HG03045 (cell line): ENCODE data around the gene NPNT.

Experiments used
- ATAC-seq: cut with Tn5 transposase; IDR thresholded peaks from one replicate; pipeline ENCODE4 v1.9.1; 2021; ENCODE audit warnings: mild to moderate bottlenecking, moderate library complexity; ENCODE audit not compliant: unreplicated experiment

NPNT gene

DNA sequence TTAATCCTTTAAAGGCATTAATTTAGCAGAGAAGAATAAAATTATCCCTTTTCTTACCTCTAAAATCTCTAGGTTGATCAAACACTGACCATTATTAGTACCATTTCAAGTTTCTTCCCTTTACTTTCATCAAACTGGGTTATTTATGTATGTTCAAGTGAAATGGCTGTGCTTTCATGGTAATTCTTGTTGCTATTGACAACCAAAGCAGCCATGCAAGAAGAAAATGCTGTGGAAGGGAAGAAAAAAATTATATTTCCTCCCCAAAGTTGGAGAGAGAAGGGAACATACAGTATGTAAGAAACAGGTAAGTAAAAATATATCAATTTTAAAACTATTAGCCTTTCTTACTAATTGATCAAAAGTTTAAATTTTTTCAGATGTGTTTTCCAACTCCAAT lies 16.2 kb downstream of the NPNT start:
- no peak for ATAC-seq

- no peak for ATAC-seq
Measured at GRCh38 chr4:105912633-105913032, 17.4 kb downstream of the NPNT start.

- no peak for ATAC-seq
Measured at GRCh38 chr4:105917171-105917685, 22.0 kb downstream of the NPNT start.

DNA sequence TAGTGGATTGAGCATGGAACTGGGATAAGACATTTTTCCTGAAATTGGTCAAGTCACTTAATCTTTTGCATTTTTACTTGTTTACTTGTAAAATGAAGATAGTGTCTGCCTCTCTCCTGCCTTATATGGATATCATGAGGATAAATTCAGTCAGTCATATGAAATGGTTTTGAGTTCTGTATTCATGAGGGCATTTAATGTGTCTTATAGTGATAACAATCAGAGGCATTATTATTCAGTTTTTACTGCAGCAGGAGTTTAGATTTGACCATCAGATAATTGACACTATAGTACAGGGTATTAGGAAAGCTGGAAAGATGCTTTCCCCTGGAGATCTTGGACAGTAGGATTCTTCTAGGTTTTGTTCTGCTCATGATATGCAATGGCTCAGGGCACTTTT lies 26.0 kb downstream of the NPNT start:
- ATAC-seq: no peak

DNA sequence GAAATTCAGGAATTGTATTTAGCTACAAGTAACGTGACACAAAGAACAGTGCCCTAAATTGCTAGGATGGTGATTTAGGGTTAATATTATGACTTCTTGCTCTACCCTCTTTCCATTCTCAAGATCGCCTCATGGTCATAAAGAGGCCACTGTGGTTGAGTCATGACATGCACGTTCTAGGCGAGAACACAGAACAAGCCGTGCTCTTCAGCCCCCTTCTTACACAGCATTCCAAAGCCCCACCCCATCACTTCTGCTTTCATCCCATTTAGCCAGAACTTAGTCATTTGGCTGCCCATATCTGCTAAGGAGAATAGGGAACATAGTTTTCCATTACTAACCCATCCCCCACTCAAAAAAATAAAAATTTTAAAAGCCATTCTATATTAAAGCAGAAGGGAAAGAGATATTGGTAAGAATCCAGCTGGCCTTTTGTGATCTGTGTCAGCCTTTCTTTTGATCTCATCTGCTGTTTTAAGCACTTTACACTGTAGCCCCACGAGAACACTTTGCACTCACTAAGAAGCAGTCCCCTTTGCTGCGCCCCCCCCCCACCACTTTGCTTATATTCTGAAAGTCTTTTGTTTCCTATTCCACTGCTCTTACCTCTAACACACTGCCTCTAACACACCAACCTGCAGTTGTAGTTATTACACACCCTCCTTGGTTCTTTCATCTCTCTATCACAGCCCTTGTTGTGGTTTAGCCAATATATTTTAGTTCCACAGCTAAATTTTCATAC lies 28.4 kb downstream of the NPNT start:
- no peak for ATAC-seq

DNA sequence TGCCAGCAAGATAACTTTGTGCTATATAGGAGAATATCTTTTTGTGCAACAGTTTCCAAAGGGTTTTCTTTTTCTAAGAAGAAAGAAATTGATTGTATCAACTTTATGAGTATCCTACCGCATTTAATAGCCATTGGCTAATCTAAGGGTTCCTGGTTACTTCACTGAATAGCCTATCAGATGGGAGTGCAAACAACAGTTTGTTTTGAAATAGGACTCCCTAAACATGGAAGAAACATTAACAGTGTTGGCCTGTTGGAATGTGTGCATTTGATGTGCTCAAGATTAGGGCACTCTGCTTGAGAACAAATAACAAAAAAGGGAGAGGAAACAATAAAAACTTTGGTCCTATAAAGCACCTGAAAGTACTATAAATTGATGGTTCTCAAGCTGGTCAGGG lies 29.1 kb downstream of the NPNT start:
- ATAC-seq: no peak

GRCh38 chr4:105930698-105931097 lies 35.4 kb downstream of the NPNT start:
- no peak for ATAC-seq

- no peak for ATAC-seq
Measured at GRCh38 chr4:105933083-105933482, 37.8 kb downstream of the NPNT start.

DNA sequence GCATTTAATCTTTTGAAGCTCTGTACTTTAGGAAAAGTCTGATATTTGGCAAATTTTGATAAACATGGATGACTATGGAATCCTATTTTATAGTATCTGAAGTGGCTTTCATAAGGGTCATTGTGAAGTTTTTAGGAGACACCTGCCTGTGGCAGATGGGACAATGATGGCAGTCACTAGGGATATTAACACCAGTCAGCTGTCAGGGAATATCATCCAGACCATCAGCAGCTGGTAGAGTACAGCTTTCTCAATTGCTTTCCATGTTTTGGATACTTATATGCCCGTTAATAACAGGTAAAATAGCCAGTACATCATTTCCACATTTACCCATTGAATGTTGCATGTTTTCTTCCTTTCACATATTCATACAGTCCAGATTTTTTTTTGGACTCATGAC lies 39.1 kb downstream of the NPNT start:
- no peak for ATAC-seq

- no peak for ATAC-seq
Measured at GRCh38 chr4:105936901-105937300, 41.6 kb downstream of the NPNT start.

- no peak for ATAC-seq
Measured at GRCh38 chr4:105937759-105938158, 42.5 kb downstream of the NPNT start.

DNA sequence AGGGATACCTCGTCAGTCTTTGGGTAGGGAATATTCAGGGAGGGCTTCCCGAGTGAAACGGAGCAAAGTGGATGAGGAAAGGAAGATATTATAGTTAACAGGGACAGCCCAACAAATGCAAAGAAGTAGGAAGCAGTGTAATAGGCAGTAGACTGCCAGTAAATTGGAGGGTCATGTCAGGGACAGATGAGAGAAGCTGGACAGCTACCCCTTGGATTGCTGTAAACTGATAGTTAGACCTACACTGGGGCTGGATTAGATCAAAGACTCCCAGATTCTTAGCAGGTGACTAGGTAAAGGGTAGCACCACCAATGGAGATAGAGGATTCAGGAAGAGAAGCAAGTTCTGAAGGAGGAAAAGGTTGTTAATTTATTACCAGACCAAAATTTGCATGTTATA lies 48.0 kb downstream of the NPNT start:
- no peak for ATAC-seq

DNA sequence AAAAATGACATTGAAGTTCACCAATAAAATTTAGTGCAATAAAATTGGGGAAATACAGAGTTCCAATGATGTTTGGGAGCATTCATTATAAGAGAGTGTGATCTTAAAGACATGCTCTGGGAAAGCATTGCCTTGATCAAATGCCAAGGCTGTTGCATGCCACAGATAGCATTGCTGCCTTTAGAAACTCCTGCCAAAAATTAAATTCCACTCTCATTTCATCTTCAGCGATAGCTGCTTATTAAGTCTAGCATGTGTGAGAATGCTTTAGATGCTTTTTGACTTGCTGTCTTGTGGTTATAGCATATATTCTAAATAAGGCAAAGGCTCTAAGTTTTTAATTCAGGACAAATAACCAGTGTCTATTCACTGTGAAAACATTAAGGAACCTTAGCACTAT lies 49.3 kb downstream of the NPNT start:
- ATAC-seq: no peak

DNA sequence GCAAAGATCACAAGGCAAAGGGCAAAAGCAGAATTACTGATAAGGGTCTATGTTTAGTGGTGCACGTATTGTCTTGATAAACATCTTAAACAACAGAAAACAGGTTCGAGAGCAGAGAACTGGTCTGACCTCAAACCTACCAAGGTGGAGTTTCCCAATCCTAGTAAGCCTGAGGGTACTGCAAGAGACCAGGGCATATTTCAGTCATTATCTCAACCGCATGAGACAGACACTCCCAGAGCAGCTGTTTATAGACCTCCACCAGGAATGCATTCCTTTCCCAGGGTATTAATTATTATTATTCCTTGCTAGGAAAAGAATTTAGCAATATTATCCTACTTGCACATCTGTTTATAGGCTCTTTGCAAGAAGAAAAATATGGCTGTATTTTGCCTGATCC lies 51.5 kb downstream of the NPNT start:
- no peak for ATAC-seq

GRCh38 chr4:105950701-105951100 lies 55.4 kb downstream of the NPNT start:
- no peak for ATAC-seq

DNA sequence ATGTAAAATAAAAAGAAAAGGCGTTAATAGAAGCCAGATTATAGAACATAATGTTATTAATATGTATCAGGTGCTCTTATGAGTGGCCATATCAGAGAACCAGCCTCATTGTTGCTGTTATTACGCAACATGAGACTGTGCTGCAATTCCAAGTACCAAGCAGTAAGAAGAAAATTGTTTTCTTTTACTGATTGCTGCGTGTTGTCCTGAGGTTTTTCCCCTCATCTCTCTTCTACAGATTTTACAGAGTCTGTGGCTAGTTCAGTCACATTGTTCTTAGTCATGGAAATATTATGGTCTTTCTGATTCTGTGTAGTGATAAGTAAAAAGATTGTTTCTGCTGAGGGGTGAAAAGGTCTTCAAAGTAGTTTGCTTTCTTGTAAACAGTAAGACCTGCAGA lies 55.9 kb downstream of the NPNT start:
- no peak for ATAC-seq

DNA sequence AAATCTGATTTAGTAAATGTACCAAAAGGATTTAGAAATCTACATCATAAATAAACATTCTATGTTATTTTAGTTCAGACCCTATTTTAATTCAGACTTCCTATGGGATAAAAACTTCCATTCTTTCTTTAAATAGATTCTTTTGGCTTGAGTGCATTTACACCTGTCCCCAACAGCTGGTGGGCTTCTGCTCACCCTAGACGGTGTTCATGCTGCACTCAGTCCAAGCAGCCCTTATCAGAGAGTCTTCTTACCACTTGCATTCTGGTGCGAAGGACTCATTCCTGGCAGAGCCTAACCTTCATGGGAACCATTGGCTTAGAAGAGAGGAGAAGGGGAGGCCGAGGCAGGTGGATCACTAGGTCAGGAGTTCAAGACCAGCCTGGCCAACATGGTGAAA lies 57.3 kb downstream of the NPNT start:
- ATAC-seq: no peak

DNA sequence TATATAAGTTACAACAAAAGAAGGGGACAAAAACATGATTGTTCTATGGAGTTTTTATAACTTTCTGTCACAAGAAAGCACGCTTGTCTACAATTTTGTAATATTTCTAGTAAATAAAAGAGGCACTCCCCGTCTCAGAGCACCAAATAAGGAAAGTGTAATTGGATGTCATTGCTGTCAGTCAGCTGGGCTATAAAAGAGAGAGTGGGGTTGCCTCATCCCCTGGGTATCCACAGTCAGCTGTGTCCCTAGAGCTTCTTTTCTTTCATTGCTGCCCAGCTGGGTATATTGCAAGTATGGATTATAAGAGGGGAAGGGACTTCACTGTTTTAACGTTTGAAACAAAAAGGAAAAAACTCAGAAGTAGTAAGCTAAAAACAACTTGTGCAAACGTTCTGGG lies 61.3 kb downstream of the NPNT start:
- no peak for ATAC-seq

- no peak for ATAC-seq
Measured at GRCh38 chr4:105957680-105958079, 62.4 kb downstream of the NPNT start.

DNA sequence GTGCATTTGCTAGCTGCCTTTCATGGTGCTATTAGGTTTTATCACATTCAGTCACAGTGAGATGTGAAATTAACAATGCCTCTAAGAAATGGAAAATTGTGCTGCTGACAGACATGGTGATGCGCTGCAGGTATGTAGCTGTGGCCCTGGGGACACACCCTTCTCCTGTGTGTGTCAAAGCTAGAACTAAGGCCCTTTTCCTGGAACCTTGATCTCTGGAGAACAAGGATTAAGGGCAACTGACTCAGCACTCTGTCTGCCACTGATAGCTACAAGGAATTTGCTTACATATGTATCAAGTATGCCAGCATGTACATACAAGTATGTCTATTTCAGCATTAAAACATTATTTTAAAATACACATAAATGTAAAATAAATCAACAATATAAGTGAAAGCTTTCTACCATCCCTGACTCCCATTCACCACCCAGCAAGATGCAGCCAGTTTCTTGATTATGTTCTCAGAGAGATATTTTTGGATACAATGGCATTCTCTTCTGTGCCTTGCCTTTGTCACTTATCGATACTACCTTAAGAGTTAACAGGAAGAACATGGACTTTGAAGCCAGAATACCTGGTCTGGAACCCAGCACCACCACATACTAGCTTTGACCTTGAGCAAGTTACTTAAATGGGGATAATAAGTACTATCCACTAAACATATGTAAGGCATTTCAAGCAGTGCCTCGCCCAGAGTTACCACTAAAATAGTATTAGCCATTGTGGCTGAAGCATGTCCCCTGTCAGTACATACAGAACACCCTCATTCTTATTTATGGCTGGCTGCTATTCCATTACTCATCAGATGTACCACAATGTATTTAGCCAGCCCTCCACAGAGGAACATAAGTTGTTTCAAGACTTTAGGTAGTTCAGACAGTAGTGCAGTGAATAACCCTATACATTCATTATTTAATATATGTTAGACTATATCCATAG lies 68.5 kb downstream of the NPNT start:
- ATAC-seq: no peak

DNA sequence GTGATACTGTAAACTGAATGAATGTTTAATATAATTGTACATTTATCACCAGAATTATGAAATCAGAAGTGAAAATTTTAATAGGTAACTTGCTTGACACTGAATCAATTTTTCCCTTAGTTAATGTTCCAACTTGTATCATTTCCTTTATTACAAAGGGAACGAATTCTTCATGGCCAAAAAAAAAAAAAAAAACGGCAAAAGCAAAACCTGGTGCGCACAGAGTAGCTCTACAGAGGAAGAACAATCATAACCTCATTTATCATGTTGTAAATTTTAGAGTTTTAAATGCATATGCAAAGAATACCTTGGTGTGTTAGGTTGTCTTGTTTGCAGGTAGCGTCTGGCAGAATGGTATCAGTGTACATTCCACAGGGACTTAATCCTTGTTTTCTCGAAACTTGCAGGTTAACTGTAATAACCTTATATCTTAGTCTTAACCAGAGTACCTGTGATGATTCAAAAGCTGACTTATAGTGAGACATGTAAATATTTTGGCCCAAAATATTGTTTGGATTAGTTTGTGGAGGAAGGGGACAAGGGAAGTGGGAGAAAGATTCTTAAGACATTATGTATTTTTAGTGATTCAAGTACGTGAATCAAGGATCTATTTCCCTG lies 70.0 kb downstream of the NPNT start:
- no peak for ATAC-seq

DNA sequence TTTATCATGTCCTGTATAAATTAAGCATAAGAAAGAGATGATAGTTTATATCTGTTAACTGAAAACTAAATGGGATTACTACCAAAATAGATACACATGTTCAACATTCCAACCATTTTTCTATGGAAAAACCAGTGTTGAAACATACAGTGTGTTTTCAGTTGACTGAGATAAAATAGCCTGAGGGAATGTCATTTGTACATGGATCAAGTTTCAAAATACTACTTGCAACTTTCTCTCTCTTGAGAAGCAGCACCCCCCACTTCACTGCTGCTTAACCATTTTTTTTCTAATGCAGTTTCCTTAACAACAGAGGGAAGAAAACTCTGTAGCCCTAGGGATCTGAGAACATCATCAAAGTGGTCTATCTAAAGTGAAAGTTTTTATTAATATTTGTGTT lies 70.8 kb downstream of the NPNT start:
- no peak for ATAC-seq
